Endodermal cell (in vitro differentiated cells): ENCODE measurements around the gene MRPS34. TPM values are rescaled to one million over a fixed set of nuclear protein-coding genes. Genes with fewer than 3 reads are reported as not detected.

Source experiments
- DNase-seq: peaks from one replicate; pipeline ENCODE4 v3.0.0-alpha.2; 2017
- H3K27ac ChIP-seq: 2 replicates; pipeline ENCODE4 v1.5.1; 2013; ENCODE audit warnings: mild to moderate bottlenecking, low read depth, low read length, moderate library complexity
- H3K27me3 ChIP-seq: 2 replicates; pipeline ENCODE4 v1.6.1; 2013; ENCODE audit warnings: mild to moderate bottlenecking, low read length, moderate library complexity; ENCODE audit not compliant: insufficient read depth, control insufficient read depth, poor library complexity, severe bottlenecking
- H3K36me3 ChIP-seq: 2 replicates; pipeline ENCODE4 v1.7.0; 2013; ENCODE audit warnings: mild to moderate bottlenecking, low read length, moderate library complexity; ENCODE audit not compliant: control insufficient read depth, insufficient read depth
- H3K4me1 ChIP-seq: one replicate; pipeline ENCODE4 v1.7.0; 2013; ENCODE audit warnings: low read length; ENCODE audit not compliant: control insufficient read depth, insufficient read depth
- H3K4me3 ChIP-seq: 2 replicates; pipeline ENCODE4 v1.5.1; 2013; ENCODE audit warnings: mild to moderate bottlenecking, low read length, moderate library complexity
- H3K9ac ChIP-seq: 2 replicates; pipeline ENCODE4 v1.6.1; 2013; ENCODE audit warnings: mild to moderate bottlenecking, low read length, moderate library complexity; ENCODE audit not compliant: poor library complexity, severe bottlenecking; ENCODE audit errors: extremely low read depth
- H3K9me3 ChIP-seq: 2 replicates; pipeline ENCODE4 v1.6.1; 2013; ENCODE audit warnings: mild to moderate bottlenecking, low read length, moderate library complexity; ENCODE audit not compliant: control insufficient read depth
- H3K27ac Mint-ChIP-seq: 2 replicates; pipeline ENCODE4 v1.8.0; 2020; ENCODE audit warnings: mixed read lengths
- H3K27me3 Mint-ChIP-seq: 2 replicates; pipeline ENCODE4 v1.8.0; 2021; ENCODE audit warnings: mild to moderate bottlenecking, mixed read lengths; ENCODE audit not compliant: insufficient read depth
- H3K36me3 Mint-ChIP-seq: 2 replicates; pipeline ENCODE4 v1.8.0; 2020; ENCODE audit warnings: low read depth, mixed read lengths
- H3K4me1 Mint-ChIP-seq: 2 replicates; pipeline ENCODE4 v1.8.0; 2020; ENCODE audit warnings: mixed read lengths
- H3K4me3 Mint-ChIP-seq: 2 replicates; pipeline ENCODE4 v1.8.0; 2020; ENCODE audit warnings: mild to moderate bottlenecking, moderate library complexity, mixed read lengths
- H3K9me3 Mint-ChIP-seq: 2 replicates; pipeline ENCODE4 v1.8.0; 2020; ENCODE audit warnings: mild to moderate bottlenecking, mixed read lengths
- CTCF ChIP-seq: fragments of 200-600 bp; sonication (generic); conservative IDR thresholded peaks from 2 replicates; pipeline ENCODE4 v1.5.0; 2021; ENCODE audit warnings: antibody characterized with exemption, mild to moderate bottlenecking
- whole genome bisulfite sequencing, 2 experiments: methylation state at CpG; one replicate each; pipeline versions ENCODE4 v1.1.5 to v1.1.7; 2013; ENCODE audit warnings: missing lambda C conversion rate in 2 of 2, mixed read lengths in 1 of 2; ENCODE audit not compliant: insufficient coverage in 1 of 2, insufficient read length in 1 of 2; 5-methylcytosine and 5-hydroxymethylcytosine counted together
- total RNA-seq, 2 donors: library from RNA; stranded (reverse); fragmentation: NEBNext Ultra II Directional in 1 of 2; extraction: Animal tissue kit (Norgen Biotek cat#: 25700) in 1 of 2; gene quantifications; 2 replicates in 1 of 2; 3 replicates in 1 of 2; pipeline ENCODE4 v1.2.1, GENCODE V29; 2021

The MRPS34 gene
- total RNA-seq, 2 donors from 2014 or later: 137 to 164 TPM

GRCh38 chr16:1781254-1781653, 8.3 kb upstream of the MRPS34 start:
- Histone ChIP-seq H3K9me3 (no peaks in the 10 kb centered on the region), H3K27me3 (no peaks in the 10 kb centered on the region), H3K4me1 (peaks cover 8% of the 10 kb centered on the region), H3K4me3 (peak overlapping the region; percentile 96), H3K27ac (no peak overlapping the region), H3K9ac (peak overlapping the region; percentile 73), H3K36me3 (peaks cover 24% of the 10 kb centered on the region)
- no peak for DNase-seq
- Mint-ChIP-seq H3K9me3 (no peaks in the 10 kb centered on the region), H3K27ac (peak overlapping the region; percentile 94), H3K36me3 (peaks cover 19% of the 10 kb centered on the region), H3K27me3 (no peaks in the 10 kb centered on the region), H3K4me3 (peak overlapping the region; percentile 85), H3K4me1 (peaks cover 10% of the 10 kb centered on the region)
- TF ChIP-seq CTCF: no peak
- WGBS, 2 experiments: 84 to 90% methylated on average over 14 to 20 of the region's 20 CpGs

- peaks cover 15% of the 10 kb centered on the region for H3K36me3 Mint-ChIP-seq
- Histone ChIP-seq H3K9ac (no peak overlapping the region), H3K36me3 (peaks cover 21% of the 10 kb centered on the region), H3K27me3 (no peaks in the 10 kb centered on the region), H3K9me3 (no peaks in the 10 kb centered on the region), H3K4me1 (peaks cover 8% of the 10 kb centered on the region), H3K27ac (no peak overlapping the region), H3K4me3 (peak overlapping the region; percentile 96)
- H3K27ac Mint-ChIP-seq: peak overlapping the region; percentile 17
- no peak for DNase-seq
- no peaks in the 10 kb centered on the region for H3K9me3 Mint-ChIP-seq
- 87 to 96% methylated on average over 6 of the region's 6 CpGs for WGBS, 2 experiments
- no peaks in the 10 kb centered on the region for H3K27me3 Mint-ChIP-seq
- no peak for TF ChIP-seq CTCF
- peak overlapping the region; percentile 85 for H3K4me3 Mint-ChIP-seq
- peaks cover 10% of the 10 kb centered on the region for H3K4me1 Mint-ChIP-seq
Observed at GRCh38 chr16:1780677-1781072, 7.7 kb upstream of the MRPS34 start.

GRCh38 chr16:1779741-1780676, 7.1 kb upstream of the MRPS34 start:
- H3K27ac ChIP-seq: no peak overlapping the region
- no peaks in the 10 kb centered on the region for H3K9me3 Mint-ChIP-seq
- H3K4me3 Mint-ChIP-seq: peak overlapping the region; percentile 85
- no peaks in the 10 kb centered on the region for H3K27me3 ChIP-seq
- WGBS, 2 experiments: 92 to 93% methylated on average over 12 to 27 of the region's 27 CpGs
- no peak overlapping the region for H3K9ac ChIP-seq
- H3K9me3 ChIP-seq: no peaks in the 10 kb centered on the region
- TF ChIP-seq CTCF: no peak
- peaks cover 19% of the 10 kb centered on the region for H3K36me3 ChIP-seq
- no peak for DNase-seq
- H3K4me3 ChIP-seq: no peak overlapping the region
- peaks cover 12% of the 10 kb centered on the region for H3K36me3 Mint-ChIP-seq
- peaks cover 8% of the 10 kb centered on the region for H3K4me1 ChIP-seq
- H3K27ac Mint-ChIP-seq: no peak overlapping the region
- H3K27me3 Mint-ChIP-seq: no peaks in the 10 kb centered on the region
- peaks cover 10% of the 10 kb centered on the region for H3K4me1 Mint-ChIP-seq
